CD1c-positive myeloid dendritic cell (primary cell): ENCODE data around the gene NXPH2.

Experiments used
- DNase-seq: peaks from one replicate; pipeline ENCODE4 v3.0.0-alpha.2; 2016; ENCODE audit errors: extremely low spot score

Gene NXPH2

DNA sequence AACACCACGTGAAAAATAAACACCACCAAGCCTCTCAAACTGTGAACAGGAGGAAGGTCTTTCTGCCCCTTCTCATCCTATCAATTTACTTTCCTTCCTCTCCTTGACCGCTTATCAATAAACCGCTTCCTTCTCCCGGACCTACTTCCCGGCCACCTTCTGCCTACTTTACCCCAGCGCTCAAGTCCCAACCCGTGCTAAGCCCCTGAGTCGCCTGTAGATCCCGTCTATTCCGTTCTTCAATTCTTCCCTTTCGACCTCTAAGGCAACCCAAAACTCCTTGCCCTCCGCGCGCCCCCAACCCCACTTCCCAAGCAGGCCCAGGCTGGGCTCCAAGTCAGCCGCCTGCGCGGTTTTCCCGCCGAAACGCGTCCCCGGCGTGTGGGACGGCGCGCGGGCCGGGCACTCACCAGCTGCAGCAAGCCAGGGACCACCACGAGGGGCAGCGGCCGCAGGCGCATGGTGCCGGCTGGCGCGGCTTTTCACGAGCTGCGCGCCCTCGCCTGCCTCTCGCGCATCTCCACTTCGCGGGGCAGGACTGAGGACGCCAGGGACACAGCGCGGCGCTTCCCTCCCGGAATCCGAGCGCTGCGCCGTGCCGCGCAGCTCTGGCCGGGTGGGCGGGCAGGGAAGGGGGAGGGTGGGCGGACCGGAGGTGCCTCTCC lies at the start of gene NXPH2:
Gene NXPH2 (minus strand): TSS at position 610 of the 665 bp plus-strand sequence. CDS start 149 bp downstream, at position 461.
- no peak for DNase-seq

DNA sequence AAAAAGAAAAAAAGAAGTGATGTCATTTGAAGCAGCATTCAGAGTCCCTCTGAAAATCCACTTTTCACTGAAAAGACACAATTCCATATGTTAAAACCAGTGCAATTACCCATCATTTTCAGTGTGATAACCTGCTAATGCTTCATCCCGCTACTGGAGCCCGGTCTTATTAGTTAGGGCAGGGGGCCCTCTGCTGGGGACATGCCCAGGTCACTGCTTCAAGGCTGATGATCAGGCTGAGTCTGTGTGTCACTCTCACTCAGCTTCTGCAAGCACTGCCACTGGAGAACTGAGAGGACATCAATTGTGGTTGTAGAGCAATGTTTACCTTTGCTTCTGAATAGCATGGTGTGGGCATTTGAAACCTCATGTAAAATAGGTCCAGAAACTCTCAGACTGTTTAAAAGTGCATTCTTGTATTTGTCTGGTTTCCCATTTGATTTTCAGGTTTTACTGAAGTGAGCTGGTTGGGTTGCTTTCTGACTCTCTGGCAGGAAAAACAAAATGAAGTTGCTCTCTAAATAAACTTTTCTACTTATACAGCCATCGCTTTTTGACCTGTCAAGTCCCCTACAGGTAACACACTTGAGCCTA lies 49.2 kb upstream of the NXPH2 start:
- DNase-seq = peak; percentile 13

DNA sequence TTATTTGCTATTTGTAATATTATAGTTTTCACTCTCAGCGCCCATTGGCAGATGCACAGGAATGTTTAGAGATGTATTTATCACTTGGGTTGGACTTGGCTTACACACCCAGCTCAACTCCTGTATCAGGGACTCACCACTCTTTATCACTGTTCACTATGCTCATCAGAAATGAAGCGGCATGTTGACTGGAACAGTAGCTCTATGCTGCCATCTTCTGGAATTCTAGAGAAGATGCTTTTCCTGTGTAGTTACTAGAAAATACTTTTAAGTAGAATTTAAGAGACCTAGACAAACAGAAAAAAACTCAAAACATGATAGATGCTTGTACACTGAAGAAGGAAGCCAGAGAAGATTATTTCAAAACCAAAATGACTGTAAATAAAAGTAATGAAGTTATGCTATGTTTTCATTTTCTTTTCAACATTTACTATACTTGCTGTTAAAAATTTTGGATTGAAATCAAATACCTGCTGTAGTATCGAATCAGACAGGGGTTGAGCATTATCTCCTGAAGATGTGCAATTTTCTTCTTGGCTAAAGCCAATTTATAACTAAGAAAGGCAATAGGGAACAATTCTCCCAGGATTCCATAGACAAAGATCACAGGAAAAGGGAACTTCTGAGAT lies 47.4 kb upstream of the NXPH2 start:
- peak; percentile 74 for DNase-seq

DNA sequence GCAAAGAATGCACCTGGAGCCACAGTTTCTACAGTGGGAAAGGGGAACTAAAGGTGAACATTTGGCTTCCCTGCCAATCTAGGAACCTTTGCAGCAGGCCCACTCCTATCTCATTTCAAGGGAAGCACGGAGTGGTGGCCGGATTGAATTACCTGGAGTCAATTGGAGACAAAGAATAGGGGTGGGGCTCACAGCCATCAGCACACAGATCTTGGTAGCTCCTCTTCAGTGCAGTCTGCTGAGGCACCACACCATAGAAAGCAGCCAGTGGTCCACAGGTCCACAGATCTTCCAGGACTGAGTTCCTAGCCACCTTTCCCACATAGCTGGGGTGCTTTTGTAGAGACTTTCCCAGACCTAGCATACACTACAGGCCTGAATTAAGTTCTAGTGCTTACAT lies 43.5 kb upstream of the NXPH2 start:
- no peak for DNase-seq

DNA sequence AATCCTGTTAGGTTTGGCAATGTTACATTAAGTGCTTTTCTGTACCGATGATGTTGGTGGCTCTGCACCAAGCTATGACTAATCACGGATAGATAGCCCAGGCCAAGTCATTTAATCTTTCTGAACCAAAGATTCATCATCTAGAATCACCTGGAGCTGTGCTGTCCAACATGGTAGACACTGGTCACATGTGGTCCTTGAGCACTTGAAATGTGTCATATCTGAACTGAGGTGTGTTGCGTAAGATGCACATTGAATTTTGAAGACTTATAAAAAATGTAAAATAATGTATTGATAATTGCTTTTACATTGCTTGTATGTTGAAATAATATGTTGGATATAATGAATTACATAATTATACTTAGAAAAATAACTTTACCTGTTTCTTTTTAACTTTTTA lies 39.8 kb upstream of the NXPH2 start:
- no peak for DNase-seq

DNA sequence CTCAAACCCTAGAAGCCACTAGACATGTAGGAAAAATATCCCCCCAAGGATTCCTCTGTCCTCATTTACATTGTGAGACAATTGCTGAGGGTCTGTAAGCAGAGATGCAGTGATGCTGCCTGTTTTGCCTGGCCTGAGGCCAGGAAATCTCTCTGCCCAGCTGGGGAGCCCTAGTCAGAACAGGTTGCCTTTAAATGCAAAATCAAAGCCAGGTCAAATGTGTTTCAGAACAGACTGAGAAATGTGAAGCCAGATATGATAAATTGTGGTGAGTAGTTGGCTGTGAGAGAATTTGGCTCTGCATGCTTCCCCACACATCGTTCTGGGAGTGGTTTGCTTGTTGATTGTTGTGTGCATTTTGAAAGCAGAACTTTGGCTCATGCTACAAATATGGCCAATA lies 38.4 kb upstream of the NXPH2 start:
- DNase-seq = no peak

DNA sequence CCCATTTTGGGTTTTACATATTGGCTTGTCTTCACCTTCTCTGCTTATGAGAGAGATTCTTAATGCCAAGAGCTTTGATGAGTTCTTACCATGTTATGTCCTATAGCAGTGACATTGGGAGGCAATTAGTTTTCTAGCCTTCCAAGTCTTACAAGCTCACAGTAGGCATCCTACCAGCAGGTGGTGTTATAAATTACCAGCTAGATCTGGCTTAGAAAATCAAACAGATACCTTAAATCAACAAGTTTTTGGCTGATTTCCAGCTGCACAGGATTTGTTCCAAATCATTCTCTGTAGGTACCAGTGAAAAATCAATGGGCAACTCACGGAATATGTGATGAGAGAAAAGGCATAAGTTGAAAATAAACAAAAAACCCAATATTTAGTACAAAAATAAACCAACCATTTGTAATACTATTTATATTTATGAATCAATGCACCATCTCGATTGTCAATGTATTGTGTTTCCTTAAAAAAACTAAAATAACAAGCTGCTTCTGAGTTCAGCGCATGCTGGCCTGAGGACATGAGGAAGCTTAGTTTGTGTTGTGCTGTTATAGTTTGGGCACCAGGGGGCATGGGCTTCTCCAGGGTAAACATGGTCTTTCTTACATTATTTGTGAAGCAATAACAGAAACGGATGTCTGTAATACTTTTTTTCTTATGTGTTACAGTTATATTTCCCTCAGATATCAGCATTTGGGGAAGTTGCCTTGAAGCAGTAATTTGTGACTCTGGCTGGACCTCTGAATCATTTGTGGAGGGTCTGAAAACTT lies 34.1 kb upstream of the NXPH2 start:
- DNase-seq = peak; percentile 54

DNA sequence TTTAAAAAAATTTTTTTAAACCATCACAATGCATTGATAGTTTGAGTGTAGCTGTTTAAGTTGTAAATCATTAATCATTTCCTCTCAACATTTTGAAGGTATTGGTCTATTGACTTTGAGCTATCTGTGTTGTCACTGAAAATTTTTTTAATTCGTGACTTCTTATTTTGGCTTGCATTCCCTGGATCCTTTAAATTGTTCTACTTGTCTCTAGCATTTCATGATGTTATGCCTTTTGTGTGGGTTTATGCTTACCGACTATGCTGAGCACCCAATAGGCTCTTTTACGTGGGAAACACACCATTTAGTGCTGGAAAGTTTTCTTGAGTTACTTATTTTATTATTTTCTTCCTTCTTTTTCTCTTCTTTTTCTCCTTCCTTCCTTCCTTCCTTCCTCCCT lies 31.2 kb upstream of the NXPH2 start:
- DNase-seq = no peak

DNA sequence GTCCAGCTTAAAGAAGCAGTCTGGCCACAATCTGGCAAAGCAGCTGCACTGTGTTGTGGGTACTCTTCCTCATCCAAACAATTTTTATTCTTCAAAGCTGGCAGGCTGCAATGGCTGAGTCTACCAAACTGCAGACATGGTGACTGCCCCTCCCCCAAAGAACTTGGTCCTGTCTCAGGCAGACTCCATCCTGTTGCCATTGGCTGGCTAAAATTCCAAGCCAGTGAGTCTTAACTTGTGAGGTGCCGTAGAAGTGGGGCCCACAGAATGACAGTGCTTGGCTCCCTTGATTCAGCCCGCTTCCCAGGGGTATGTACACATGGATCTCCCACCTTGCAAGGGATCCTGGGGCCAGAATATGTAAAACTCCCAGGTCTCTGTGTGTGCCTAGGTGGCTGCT lies 14.5 kb upstream of the NXPH2 start:
- DNase-seq = no peak

DNA sequence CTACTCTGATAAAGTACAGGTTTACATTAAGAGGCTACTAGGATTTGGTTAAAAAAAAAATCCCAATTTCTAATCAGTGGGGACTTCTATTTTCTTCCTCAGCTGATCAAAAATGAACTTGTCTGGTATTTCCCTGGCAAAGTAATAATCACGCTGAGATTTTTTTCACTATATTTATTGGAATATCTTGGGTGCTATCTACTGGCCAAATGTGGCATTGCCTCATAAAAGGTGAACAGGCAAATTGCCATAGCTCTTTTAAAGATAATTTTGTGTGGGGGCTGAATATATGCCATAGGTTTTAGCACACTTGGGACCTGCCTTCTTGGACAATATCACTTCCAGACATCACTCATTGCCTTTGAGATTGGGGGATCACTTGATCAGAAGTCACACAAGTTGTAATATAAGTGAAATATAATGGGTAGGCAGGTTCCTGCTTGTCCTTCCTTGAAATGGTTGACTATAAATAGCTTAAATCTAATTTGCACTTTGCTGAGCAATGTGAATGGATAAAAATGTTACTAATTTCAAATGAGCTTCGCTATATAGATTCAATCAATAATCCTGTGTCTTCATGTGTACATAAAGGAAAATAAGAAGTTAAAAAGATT lies 7.0 kb upstream of the NXPH2 start:
- peak; percentile 42 for DNase-seq

DNA sequence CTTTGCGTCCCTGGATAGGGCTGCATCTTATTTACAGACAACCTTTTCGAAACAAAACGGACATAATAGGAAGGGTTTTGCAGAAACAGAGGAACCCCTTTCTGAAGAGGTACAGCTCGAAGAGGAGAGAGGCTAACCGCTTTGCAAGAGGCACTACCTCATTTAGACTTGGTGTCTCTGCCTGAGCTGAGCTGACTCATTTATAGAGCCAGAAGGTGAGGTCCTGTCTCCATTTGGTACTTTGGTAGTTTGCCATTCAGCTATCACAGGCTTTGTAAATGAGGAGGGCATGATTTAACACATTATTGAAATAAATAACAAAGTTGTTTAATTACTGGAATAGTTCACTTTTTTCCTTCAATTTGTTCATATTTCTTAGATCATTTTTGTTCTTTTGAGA lies 2.2 kb upstream of the NXPH2 start:
- DNase-seq = no peak

DNA sequence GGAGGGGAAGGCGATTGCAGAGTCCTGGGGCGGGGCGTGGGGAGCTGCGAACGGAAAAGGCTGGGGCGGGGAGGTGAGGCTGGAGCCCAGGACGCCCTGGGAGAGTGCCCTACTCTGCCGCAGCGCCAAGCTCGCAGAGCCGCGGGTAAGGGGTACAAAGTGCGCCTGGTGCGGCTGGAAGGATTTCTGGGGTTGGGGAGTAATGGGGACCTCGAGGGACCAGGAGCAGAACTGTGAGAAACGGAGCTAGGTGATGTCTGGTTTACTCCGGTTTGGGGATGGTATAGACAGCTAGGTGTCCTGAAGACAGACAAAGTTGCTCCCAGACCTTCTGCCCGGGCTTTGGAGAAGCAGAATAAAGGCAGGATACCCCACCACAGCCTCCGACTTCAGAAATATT lies 718 bp upstream of the NXPH2 start:
- no peak for DNase-seq

DNA sequence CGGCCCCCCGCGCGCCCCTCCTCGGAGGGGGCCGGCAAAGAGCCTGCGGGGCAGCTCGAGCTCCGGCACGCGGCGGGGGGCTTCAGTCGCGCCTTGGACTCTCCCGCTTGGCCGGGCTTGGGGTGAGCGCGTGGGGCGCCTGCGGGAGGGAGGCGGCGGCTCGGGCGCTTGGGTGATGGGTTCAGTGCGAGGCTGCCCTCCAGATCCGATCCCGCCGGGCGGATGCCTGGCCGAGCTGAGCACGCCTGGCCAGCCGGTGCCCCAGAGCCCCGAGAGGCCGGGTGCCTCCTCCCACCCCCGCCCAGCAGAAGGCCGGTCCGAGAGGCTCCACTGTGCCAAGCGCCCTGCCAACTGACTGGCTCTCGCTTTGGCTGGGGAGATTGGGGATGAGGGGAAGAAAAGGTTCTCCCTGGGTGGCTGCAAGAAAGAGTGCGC lies 273 bp upstream of the NXPH2 start:
- DNase-seq = no peak

DNA sequence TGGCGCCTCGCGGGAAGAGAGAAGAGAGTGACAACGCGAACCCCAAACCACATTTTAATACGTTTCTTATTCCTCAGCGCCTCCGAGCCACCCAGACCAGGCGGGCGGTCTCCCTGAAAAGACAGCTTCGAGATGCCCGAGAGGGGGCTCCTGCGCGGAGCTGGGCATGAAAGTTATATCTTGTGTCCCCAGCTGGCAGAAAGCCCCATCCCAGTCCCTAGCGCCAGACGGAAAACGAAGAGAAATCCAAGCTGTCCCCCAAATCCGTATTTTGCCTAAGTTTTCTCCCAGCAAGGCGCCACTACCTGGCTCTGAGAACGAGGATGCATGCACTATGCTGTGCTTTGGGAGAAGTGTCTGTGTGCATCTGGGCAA lies 797 bp downstream of the NXPH2 start:
- no peak for DNase-seq

DNA sequence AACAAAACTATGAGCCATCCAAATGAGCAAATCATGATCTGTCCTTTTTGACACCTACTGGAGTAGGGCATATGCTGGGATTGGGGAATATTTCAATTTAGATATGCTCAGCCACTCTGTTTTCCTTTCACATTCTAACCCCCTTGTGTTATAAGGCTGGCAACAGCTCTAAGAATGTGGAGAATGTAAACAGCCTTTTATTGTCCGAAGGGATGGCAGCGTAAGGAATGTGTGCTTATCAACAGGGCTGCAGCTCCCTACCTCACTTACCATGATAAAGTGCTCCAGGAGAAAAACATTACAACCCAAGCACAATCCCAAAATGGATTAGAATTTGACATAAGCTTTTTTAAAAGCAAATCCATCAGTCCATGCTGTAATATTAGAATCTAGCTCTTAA lies 2.2 kb downstream of the NXPH2 start:
- DNase-seq = no peak

DNA sequence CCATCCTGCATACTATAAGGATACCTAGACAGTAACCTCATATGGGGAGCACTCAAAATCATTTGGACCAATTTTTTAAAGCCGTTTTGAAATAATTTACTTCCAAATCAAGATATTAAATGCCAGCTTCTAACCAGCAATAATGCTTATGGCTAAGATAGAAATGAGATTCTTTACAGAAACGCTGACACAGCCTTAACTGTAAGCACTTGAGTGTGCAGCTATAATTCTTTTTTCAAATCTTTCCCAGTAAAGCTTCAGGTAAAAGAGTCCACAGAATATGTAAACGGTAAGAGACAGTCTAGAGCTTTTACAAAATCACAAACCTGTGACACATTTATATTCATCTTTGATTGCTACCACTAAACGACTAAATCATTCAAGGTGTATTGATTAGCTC lies 4.5 kb downstream of the NXPH2 start:
- no peak for DNase-seq

DNA sequence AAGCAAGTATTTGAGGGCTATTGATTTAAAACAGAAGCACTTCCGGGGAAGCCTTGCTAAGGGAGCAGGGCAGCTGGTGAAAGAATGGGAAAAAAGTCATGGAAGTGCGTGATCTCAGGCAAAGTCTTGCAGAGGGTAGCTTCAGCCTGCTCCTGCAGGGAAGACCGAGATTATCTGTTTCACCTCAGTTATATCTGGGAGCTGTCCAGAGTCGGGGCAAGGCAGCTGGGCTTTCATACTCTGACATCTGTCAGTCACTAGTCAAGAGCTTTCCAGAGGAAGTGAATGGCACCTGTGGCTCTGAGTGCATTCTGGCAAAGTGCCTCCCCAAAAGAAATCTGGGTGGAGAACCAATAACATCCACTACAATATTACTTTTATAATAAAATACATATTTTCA lies 8.7 kb downstream of the NXPH2 start:
- DNase-seq = no peak

DNA sequence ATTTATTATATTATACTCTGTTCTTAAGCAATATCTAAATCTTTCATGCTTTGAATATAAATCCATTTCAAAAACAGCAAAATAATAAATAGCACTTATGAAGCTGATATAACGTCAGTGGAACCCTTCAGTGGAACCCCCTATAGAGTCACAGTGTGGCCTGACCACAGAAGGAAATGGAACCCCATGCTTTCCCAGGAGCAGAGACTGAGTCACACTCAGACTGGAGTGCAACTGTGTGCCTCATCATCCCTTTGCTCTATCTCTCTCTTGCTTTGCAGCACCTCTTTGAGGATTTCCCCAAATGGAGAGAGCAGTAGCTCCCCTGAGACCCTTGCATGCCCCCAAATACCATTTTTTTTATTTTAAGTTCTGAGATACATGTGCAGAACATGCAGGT lies 13.1 kb downstream of the NXPH2 start:
- DNase-seq = no peak

DNA sequence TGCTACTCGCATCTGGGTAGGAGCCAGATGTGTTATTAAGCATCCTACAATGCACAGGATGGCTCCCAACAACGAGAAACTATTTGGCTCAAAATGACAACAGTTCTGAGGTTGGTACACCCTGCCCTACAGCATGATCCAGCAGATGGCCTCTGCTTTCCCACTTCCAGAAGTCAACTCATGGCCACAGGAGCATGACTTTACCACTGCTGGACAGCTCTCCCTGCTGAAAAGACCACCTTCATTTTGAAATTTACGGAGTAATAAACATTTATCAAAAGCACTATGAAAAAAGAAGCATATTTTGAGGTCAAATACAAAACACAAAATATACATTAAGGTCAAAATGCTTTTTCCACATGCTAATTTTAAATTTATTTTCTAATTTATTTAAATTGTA lies 13.7 kb downstream of the NXPH2 start:
- no peak for DNase-seq

DNA sequence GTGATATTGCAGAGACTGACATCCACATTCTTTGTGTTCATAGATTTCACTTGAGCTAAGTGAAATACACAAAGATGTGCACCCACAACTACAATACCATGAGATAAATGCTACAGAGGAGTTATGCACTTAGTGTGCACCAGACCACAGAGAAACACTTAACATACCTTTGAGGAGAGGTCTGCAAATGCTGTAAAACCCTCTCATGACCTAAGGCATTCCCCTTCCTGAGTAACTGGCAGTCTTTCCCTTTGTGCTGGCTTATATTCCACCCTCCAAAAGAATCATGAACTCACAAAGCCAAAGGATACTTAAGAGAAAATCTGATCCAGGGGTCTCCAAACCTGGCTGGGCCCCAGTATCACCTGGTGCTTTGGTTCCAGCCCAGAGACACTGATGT lies 16.2 kb downstream of the NXPH2 start:
- no peak for DNase-seq

DNA sequence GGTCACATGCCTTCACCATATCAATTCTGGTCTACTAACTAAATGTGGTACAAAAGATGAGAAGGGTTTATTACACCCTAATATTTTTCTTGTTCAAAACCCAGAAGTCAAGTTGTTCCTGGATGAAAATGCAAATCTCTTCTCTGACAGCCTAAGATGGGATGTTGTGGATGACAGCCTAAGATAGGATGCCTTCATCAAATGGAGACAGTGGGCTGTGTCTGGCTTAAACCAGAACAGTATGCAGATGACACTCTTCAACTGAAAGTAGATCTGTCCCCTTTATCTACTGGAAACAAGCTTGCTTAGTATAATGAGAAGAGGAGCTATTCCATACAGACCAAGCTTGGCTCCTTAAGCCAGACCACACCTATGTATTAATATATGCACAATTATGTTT lies 17.7 kb downstream of the NXPH2 start:
- no peak for DNase-seq

DNA sequence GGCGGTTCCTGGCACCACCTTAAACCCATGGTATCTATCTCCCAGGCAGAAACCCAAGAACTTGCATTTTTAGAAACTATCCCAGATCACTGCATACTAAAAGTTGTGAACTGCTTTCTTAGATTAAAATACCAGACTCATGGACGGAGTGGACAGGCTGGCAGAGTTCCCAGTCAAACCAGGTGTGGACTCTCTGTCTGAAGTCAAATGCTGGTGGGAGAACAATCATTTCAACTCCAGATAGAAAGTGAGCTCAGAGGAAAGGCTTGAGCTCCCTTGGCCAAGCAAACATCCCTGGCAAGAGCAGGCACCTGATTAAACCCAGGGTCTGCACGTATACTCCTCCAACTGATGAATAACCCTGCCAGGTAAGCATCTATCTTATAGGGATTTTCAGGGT lies 19.5 kb downstream of the NXPH2 start:
- no peak for DNase-seq
